H9 (cell line): ENCODE results near the gene SYP. TPM values are rescaled to one million over a fixed set of nuclear protein-coding genes. Genes with fewer than 3 reads are reported as not detected.
A peak's percentile ranks its signal among the peaks of the same experiment; 100 is the strongest.

Experiments used
- DNase-seq: peaks from one replicate; pipeline ENCODE4 v3.0.0-alpha.2; 2017
- H2AFZ ChIP-seq: one replicate; pipeline ENCODE4 v1.6.1; 2013; ENCODE audit warnings: mild to moderate bottlenecking, low read length, control low read depth, moderate library complexity
- H2AK5ac ChIP-seq: 2 replicates; pipeline ENCODE4 v1.6.1; 2013; ENCODE audit warnings: low read length, control low read depth, mixed read lengths; ENCODE audit not compliant: insufficient read length
- H2BK120ac ChIP-seq: one replicate; pipeline ENCODE4 v1.6.1; 2013; ENCODE audit warnings: low read depth, mild to moderate bottlenecking, low read length, control low read depth, inconsistent platforms; ENCODE audit not compliant: poor library complexity, severe bottlenecking
- H2BK12ac ChIP-seq: 2 replicates; pipeline ENCODE4 v1.6.1; 2013; ENCODE audit warnings: low read length, control low read depth, mixed read lengths, low read depth; ENCODE audit not compliant: insufficient read length
- H2BK15ac ChIP-seq: 2 replicates; pipeline ENCODE4 v1.6.1; 2013; ENCODE audit warnings: low read depth, low read length, control low read depth
- H2BK20ac ChIP-seq: one replicate; pipeline ENCODE4 v1.6.1; 2013; ENCODE audit warnings: low read depth, mild to moderate bottlenecking, low read length, control low read depth, inconsistent platforms; ENCODE audit not compliant: poor library complexity, severe bottlenecking
- H2BK5ac ChIP-seq: 2 replicates; pipeline ENCODE4 v1.6.1; 2013; ENCODE audit warnings: low read length, control low read depth, mixed read lengths; ENCODE audit not compliant: insufficient read length
- H3K14ac ChIP-seq: 2 replicates; pipeline ENCODE4 v1.6.1; 2013; ENCODE audit warnings: low read length, control low read depth; ENCODE audit not compliant: insufficient read depth
- H3K18ac ChIP-seq: 2 replicates; pipeline ENCODE4 v1.6.1; 2013; ENCODE audit warnings: low read depth, mild to moderate bottlenecking, mixed read lengths, low read length, control low read depth; ENCODE audit not compliant: insufficient read length
- H3K23ac ChIP-seq: 2 replicates; pipeline ENCODE4 v1.6.1; 2013; ENCODE audit warnings: low read length, control low read depth, mixed read lengths, low read depth; ENCODE audit not compliant: insufficient read length
- H3K23me2 ChIP-seq: 2 replicates; pipeline ENCODE4 v1.6.1; 2013; ENCODE audit warnings: low read depth, mild to moderate bottlenecking, mixed read lengths, low read length, control low read depth; ENCODE audit not compliant: insufficient read length, poor library complexity, severe bottlenecking
- H3K27ac ChIP-seq: 2 replicates; pipeline ENCODE4 v1.5.1; 2013; ENCODE audit warnings: low read length, control low read depth, mixed read lengths, low read depth; ENCODE audit not compliant: insufficient read length
- H3K27me3 ChIP-seq: 2 replicates; pipeline ENCODE4 v1.6.1; 2013; ENCODE audit warnings: low read length, control low read depth, inconsistent platforms; ENCODE audit not compliant: insufficient read depth
- H3K4ac ChIP-seq: 2 replicates; pipeline ENCODE4 v1.6.1; 2013; ENCODE audit warnings: low read depth, mild to moderate bottlenecking, control low read depth, inconsistent platforms, low read length, moderate library complexity
- H3K4me1 ChIP-seq: 2 replicates; pipeline ENCODE4 v1.6.1; 2013; ENCODE audit warnings: low read length, control low read depth, inconsistent platforms; ENCODE audit not compliant: insufficient read depth
- H3K4me2 ChIP-seq: 2 replicates; pipeline ENCODE4 v1.6.1; 2013; ENCODE audit warnings: low read length, control low read depth, mixed read lengths; ENCODE audit not compliant: insufficient read length, insufficient read depth
- H3K56ac ChIP-seq: 2 replicates; pipeline ENCODE4 v1.6.1; 2013; ENCODE audit warnings: low read depth, mild to moderate bottlenecking, mixed read lengths, low read length, control low read depth; ENCODE audit not compliant: insufficient read length
- H3K79me1 ChIP-seq: 2 replicates; pipeline ENCODE4 v1.6.1; 2013; ENCODE audit warnings: low read depth, mild to moderate bottlenecking, moderate library complexity, low read length, control low read depth, inconsistent platforms; ENCODE audit not compliant: insufficient read depth, poor library complexity, severe bottlenecking
- H3K79me2 ChIP-seq: 2 replicates; pipeline ENCODE4 v1.6.1; 2013; ENCODE audit warnings: low read length, control low read depth, inconsistent platforms; ENCODE audit not compliant: insufficient read depth
- H3K9ac ChIP-seq: 2 replicates; pipeline ENCODE4 v1.6.1; 2013; ENCODE audit warnings: low read length, control low read depth, mixed read lengths; ENCODE audit not compliant: insufficient read length; ENCODE audit errors: extremely low read depth
- H3K9me3 ChIP-seq: one replicate; pipeline ENCODE4 v1.6.1; 2013; ENCODE audit warnings: low read depth, low read length, inconsistent platforms; ENCODE audit not compliant: control insufficient read depth
- H3T11ph ChIP-seq: one replicate; pipeline ENCODE4 v1.6.1; 2013; ENCODE audit warnings: mild to moderate bottlenecking, low read length, control low read depth, inconsistent platforms
- H4K20me1 ChIP-seq: one replicate; pipeline ENCODE4 v1.6.1; 2013; ENCODE audit not compliant: control insufficient read depth, insufficient read length, insufficient read depth
- H4K5ac ChIP-seq: 2 replicates; pipeline ENCODE4 v1.6.1; 2013; ENCODE audit warnings: low read depth, mild to moderate bottlenecking, mixed read lengths, low read length, control low read depth; ENCODE audit not compliant: insufficient read length
- H4K8ac ChIP-seq: replicated peaks from 2 replicates; pipeline ENCODE4 v1.6.1; 2013; ENCODE audit warnings: low read length, control low read depth, mixed read lengths, low read depth; ENCODE audit not compliant: insufficient read length
- H4K91ac ChIP-seq: 2 replicates; pipeline ENCODE4 v1.6.1; 2013; ENCODE audit warnings: low read depth, mild to moderate bottlenecking, moderate library complexity, mixed read lengths, low read length, control low read depth; ENCODE audit not compliant: insufficient read length
- H3K27ac Mint-ChIP-seq, 3 experiments: 2 replicates in 2 of 3; 3 replicates in 1 of 3; pipeline ENCODE4 v1.8.0; 2020 to 2021; ENCODE audit warnings: mixed read lengths in 3 of 3, mild to moderate bottlenecking in 1 of 3, moderate library complexity in 1 of 3
- H3K27me3 Mint-ChIP-seq: 2 replicates; pipeline ENCODE4 v1.8.0; 2021; ENCODE audit warnings: low read depth, mild to moderate bottlenecking, moderate library complexity, mixed read lengths
- H3K36me3 Mint-ChIP-seq, 3 experiments: 2 replicates in 2 of 3; 3 replicates in 1 of 3; pipeline ENCODE4 v1.8.0; 2020 to 2021; ENCODE audit warnings: low read depth in 3 of 3, mixed read lengths in 3 of 3; ENCODE audit not compliant: insufficient read depth in 1 of 3
- H3K4me1 Mint-ChIP-seq, 2 experiments: 2 replicates each; pipeline ENCODE4 v1.8.0; 2020; ENCODE audit warnings: mixed read lengths in 2 of 2
- H3K4me3 Mint-ChIP-seq, 2 experiments: 2 replicates in 1 of 2; 3 replicates in 1 of 2; pipeline ENCODE4 v1.8.0; 2020 to 2021; ENCODE audit warnings: mild to moderate bottlenecking in 2 of 2, mixed read lengths in 2 of 2, moderate library complexity in 1 of 2
- H3K9me3 Mint-ChIP-seq, 2 experiments: 2 replicates in 1 of 2; 3 replicates in 1 of 2; pipeline ENCODE4 v1.8.0; 2020; ENCODE audit warnings: mild to moderate bottlenecking in 2 of 2, mixed read lengths in 2 of 2, moderate library complexity in 1 of 2
- WGBS: extraction: QIAGEN DNeasy Blood & Tissue Kit; methylation state at CpG from one replicate; pipeline ENCODE4 v1.1.7; 2013; ENCODE audit warnings: missing lambda C conversion rate, low lambda C conversion rate, mixed read lengths; ENCODE audit not compliant: insufficient read length; ENCODE audit errors: extremely low coverage; 5-methylcytosine and 5-hydroxymethylcytosine counted together
- total RNA-seq: library from RNA; stranded (reverse); gene quantifications from 2 replicates; pipeline ENCODE4 v1.2.1, GENCODE V29; 2021
- TF ChIP-seq, protein P1 (sequence below): fragments of 200-600 bp; sonication (generic); conservative IDR thresholded peaks from 3 replicates; pipeline ENCODE4 v1.8.0; 2021; ENCODE audit warnings: antibody characterized with exemption, mild to moderate bottlenecking

SYP gene
- total RNA-seq, 1 experiment from 2014 or later: 1.8 TPM

DNA sequence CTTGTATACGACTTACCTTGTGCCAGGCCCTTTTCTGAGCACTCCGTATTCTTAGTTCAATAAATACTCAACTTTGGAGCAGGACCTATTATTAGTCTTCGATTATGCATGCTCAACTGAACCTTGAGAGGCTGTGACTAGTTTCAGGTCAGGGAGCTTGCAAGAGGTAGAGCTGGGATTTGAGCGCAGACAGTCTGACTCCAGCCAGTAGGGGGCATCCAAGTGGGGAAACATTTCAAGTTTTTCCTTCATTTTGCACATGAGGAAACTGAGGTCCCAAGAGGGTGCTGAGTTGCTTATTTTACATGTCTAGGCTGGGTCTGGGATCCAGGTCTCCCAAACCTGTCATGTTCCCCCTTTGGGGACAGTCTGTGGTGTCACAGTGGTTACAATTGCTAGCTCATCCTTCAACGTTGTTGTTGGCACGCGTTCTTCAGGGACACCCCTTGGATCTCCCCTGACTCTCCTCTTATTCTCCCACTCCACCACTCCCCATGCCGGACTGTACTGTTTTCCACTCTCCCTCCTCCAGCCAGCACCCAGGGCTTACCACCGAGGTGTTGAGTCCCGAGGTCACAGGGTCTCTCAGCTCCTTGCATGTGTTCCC is 7.2 kb downstream of the SYP start:
- DNase-seq: peak; percentile 55

More for the DNA sequence above, 7.2 kb downstream of the SYP start:
- no peak overlapping the region for H2BK120ac ChIP-seq
- peak overlapping the region; percentile 46 to 68; a peak in 4 of 5 replicates for H3K4me3 Mint-ChIP-seq
- H2AK5ac ChIP-seq: no peak overlapping the region
- no peak overlapping the region for H3K4ac ChIP-seq
- peaks cover 72 to 78% of the 10 kb centered on the region in 2 experiments for H3K9me3 Mint-ChIP-seq
- no peak overlapping the region for H3K14ac ChIP-seq
- H3K56ac ChIP-seq: no peak overlapping the region
- TF ChIP-seq, protein P1, sequence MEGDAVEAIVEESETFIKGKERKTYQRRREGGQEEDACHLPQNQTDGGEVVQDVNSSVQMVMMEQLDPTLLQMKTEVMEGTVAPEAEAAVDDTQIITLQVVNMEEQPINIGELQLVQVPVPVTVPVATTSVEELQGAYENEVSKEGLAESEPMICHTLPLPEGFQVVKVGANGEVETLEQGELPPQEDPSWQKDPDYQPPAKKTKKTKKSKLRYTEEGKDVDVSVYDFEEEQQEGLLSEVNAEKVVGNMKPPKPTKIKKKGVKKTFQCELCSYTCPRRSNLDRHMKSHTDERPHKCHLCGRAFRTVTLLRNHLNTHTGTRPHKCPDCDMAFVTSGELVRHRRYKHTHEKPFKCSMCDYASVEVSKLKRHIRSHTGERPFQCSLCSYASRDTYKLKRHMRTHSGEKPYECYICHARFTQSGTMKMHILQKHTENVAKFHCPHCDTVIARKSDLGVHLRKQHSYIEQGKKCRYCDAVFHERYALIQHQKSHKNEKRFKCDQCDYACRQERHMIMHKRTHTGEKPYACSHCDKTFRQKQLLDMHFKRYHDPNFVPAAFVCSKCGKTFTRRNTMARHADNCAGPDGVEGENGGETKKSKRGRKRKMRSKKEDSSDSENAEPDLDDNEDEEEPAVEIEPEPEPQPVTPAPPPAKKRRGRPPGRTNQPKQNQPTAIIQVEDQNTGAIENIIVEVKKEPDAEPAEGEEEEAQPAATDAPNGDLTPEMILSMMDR: peak; percentile 65
- peaks cover 2 to 19% of the 10 kb centered on the region in 2 experiments for H3K4me1 Mint-ChIP-seq
- H4K8ac ChIP-seq: no peak overlapping the region
- no peaks in the 10 kb centered on the region for H3K23me2 ChIP-seq
- H2AFZ ChIP-seq: no peak overlapping the region
- peak overlapping the region in 2 of 3 experiments; percentile 47 to 69; a peak in 3 of 7 replicates for H3K27ac Mint-ChIP-seq
- peaks cover 16% of the 10 kb centered on the region for H3K9me3 ChIP-seq
- H4K91ac ChIP-seq: no peak overlapping the region
- no CpG with 5 or more reads among the region's 10 CpGs for WGBS
- no peak overlapping the region for H4K5ac ChIP-seq
- H3K4me2 ChIP-seq: no peak overlapping the region
- H3K27ac ChIP-seq: no peak overlapping the region
- no peaks in the 10 kb centered on the region for H3K79me2 ChIP-seq
- no peak overlapping the region for H3K18ac ChIP-seq
- no peaks in the 10 kb centered on the region for H4K20me1 ChIP-seq
- H2BK15ac ChIP-seq: no peak overlapping the region
- H3K9ac ChIP-seq: no peak overlapping the region
- H3K27me3 Mint-ChIP-seq: peaks cover 6% of the 10 kb centered on the region; the same call in 1 of the 2 replicates
- H3K27me3 ChIP-seq: no peaks in the 10 kb centered on the region
- H2BK12ac ChIP-seq: no peak overlapping the region
- H2BK5ac ChIP-seq: no peak overlapping the region
- no peak overlapping the region for H3K23ac ChIP-seq
- no peak overlapping the region for H3T11ph ChIP-seq
- H3K4me1 ChIP-seq: no peaks in the 10 kb centered on the region
- no peaks in the 10 kb centered on the region for H3K79me1 ChIP-seq
- H3K36me3 Mint-ChIP-seq: peaks cover 8 to 13% (median 12%) of the 10 kb centered on the region in 3 experiments; a peak in 6 of 7 replicates
- no peak overlapping the region for H2BK20ac ChIP-seq
